ENCODE measurements around the gene B3GALT6. TPM values are rescaled to one million over a fixed set of nuclear protein-coding genes. Genes with fewer than 3 reads are reported as not detected.
"Not testable (repeated sequence)": the region's sequence is repeated elsewhere in the genome, so short reads cannot be mapped to it uniquely, and the experiment has no call there.

Gene B3GALT6
- total and polyA plus RNA-seq, 7 experiments from 2014 or later = 7.2 to 29.0 (median 12.7) TPM

DNA sequence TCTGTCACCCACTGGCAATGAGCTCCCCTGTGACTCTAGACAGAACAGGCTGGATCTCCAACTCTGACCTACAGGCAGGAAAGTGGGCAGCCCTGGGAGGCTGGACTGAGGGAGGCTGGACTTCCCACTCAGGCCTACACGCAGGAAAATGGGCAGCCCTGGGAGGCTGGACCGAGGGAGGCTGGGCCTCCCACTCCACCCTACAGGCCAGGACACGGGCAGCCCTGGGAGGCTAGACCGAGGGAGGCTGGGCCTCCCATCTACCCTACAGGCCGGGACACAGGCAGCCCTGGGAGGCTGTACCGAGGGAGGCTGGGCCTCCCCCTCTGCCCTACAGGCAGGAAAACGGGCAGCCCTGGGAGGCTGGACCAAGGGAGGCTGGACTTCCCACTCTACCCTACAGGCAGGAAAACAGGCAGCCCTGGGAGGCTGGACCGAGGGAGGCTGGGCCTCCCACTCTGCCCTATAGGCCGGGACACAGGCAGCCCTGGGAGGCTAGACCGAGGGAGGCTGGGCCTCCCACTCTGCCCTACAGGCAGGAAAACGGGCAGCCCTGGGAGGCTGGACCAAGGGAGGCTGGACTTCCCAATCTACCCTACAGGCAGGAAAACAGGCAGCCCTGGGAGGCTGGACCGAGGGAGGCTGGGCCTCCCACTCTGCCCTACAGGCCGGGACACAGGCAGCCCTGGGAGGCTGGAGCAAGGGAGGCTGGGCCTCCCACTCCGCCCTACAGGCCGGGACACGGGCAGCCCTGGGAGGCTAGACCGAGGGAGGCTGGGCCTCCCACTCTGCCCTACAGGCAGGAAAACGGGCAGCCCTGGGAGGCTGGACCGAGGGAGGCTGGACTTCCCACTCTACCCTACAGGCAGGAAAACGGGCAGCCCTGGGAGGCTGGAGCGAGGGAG, 16.2 kb downstream of the B3GALT6 start:
- H3K4me3 Mint-ChIP-seq; CTCF ChIA-PET; H3K4me3 ChIP-seq (ENCODE audit: low read length); H3K36me3 Mint-ChIP-seq; DNase-seq; H3K27ac ChIP-seq (ENCODE audit: low read depth, low read length); H3K27me3 ChIP-seq (ENCODE audit: control insufficient read depth in 2 of 2, insufficient read depth in 2 of 2, low read length in 2 of 2); H3K9me3 ChIP-seq (ENCODE audit: control insufficient read depth in 2 of 3, low read length in 3 of 3); intact Hi-C loops (cut with micrococcal nuclease); H3K36me3 ChIP-seq (ENCODE audit: control insufficient read depth in 2 of 3, insufficient read depth in 3 of 3, low read length in 3 of 3); H3K9me3 Mint-ChIP-seq; H3K27me3 Mint-ChIP-seq; ATAC-seq; H3K27ac Mint-ChIP-seq: not testable (repeated sequence)
- peaks cover 10 to 12% of the 10 kb centered on the region in 2 donors for H3K4me1 ChIP-seq (ENCODE audit: control insufficient read depth in 2 of 2, insufficient read depth in 2 of 2, low read length in 2 of 2)
- H3K4me1 Mint-ChIP-seq = peaks cover 3 to 29% (median 11%) of the 10 kb centered on the region in 7 donors
- POLR2A ChIA-PET = interaction anchor here (1.3 kb wide), 1 partner anchor 17 kb away, joined by 4 read pairs; no protein-coding TSS in a partner anchor

DNA sequence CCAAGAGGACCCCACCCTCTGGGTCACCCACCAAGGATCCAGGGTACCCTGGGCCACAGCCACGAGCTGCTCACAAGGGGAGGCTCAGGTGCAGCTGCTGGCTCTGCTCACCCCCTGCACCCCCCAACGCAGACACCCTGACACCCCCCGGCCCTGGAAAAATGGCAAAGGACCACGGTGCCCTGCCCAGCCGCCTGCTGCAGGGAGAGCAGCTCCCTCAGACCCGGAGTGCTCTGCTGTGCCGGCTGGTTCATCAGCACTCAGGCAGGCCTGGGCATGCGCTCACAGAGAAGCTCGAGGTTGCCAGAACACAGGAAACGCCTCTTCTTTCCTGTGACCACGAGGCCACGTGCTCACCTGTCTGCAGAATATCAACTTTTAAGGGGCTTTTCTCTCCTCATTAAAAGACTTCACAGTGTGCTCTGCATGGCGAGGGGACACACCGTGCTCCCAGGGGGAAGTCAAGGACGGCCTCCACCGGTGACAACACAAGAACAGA, 18.8 kb downstream of the B3GALT6 start:
- Histone ChIP-seq H3K27ac (ENCODE audit: low read depth, low read length) (peak overlapping the region; percentile 69), H3K4me3 (ENCODE audit: low read length) (peak overlapping the region; percentile 14), H3K36me3 (ENCODE audit: control insufficient read depth in 2 of 3, insufficient read depth in 3 of 3, low read length in 3 of 3) (peaks cover 0 to 28% (median 0%) of the 10 kb centered on the region in 3 experiments), H3K9me3 (ENCODE audit: control insufficient read depth in 2 of 3, low read length in 3 of 3) (no peaks in the 10 kb centered on the region), H3K27me3 (ENCODE audit: control insufficient read depth in 2 of 2, insufficient read depth in 2 of 2, low read length in 2 of 2) (no peaks in the 10 kb centered on the region), H3K4me1 (ENCODE audit: control insufficient read depth in 2 of 2, insufficient read depth in 2 of 2, low read length in 2 of 2) (peaks cover 10 to 12% of the 10 kb centered on the region in 2 donors)
- DNase-seq (peak in 8 of 9 donors; percentile 39 to 79 (median 67)), ATAC-seq (peak; percentile 95)
- peak overlapping the region; percentile 33 to 82 (median 74) for H3K4me3 Mint-ChIP-seq
- CTCF ChIA-PET = interaction anchor here (0.9 to 1.6 kb wide), 4 partner anchors 40 to 129 kb away, joined by 3 to 10 read pairs (median 4); no protein-coding TSS in a partner anchor
- intact Hi-C loops (cut with micrococcal nuclease) = loop anchor here (1.0 to 5.0 kb wide), 4 partner anchors 20 to 129 kb away; partner anchors contain the start of genes ACAP3 (in 1 of the 2), PUSL1 (in 1 of the 2) and UBE2J2 (in 1 of the 2)
- no peaks in the 10 kb centered on the region for H3K9me3 Mint-ChIP-seq
- peaks cover 0 to 3% (median 0%) of the 10 kb centered on the region in 5 donors for H3K27me3 Mint-ChIP-seq
- peak overlapping the region; percentile 40 to 96 (median 91) for H3K27ac Mint-ChIP-seq
- H3K36me3 Mint-ChIP-seq = peaks cover 0 to 15% (median 6%) of the 10 kb centered on the region in 5 donors
- H3K4me1 Mint-ChIP-seq = peaks cover 4 to 29% (median 11%) of the 10 kb centered on the region in 7 donors
- POLR2A ChIA-PET = interaction anchor here (0.9 to 1.4 kb wide), 6 partner anchors 10 to 363 kb away, joined by 3 to 7 read pairs (median 3); partner anchors contain the start of genes B3GALT6, SDF4 and UBE2J2

DNA sequence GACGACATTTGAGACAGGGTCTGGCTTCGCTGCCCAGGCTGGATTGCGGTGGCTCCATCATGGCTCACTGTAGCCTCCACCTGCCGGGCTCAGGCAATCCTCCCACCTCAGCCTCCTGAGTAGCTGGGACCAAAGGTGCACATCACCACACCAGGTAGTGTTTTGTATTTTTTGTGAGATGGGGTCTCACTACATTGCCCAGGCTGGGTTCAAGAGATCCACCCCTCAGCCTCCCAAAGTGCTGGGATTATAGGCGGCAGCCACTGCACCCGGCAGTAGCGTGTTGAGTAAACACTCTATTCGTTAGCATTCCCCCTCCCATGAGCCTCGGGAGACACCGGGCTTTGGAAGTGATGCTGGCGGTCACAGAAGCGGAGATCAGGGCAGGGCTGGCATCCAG, 21.3 kb downstream of the B3GALT6 start:
- H3K27me3 Mint-ChIP-seq = no peaks in the 10 kb centered on the region
- H3K36me3 Mint-ChIP-seq = peaks cover 4 to 20% (median 7%) of the 10 kb centered on the region in 5 donors
- DNase-seq (no peak), ATAC-seq (no peak)
- peak overlapping the region in 1 of 10 donors; percentile 6 for H3K4me3 Mint-ChIP-seq
- H3K9me3 Mint-ChIP-seq = no peaks in the 10 kb centered on the region
- Histone ChIP-seq H3K27me3 (ENCODE audit: control insufficient read depth in 2 of 2, insufficient read depth in 2 of 2, low read length in 2 of 2) (no peaks in the 10 kb centered on the region), H3K4me3 (ENCODE audit: low read length) (no peak overlapping the region), H3K36me3 (ENCODE audit: control insufficient read depth in 2 of 3, insufficient read depth in 3 of 3, low read length in 3 of 3) (peaks cover 0 to 38% (median 0%) of the 10 kb centered on the region in 3 experiments), H3K4me1 (ENCODE audit: control insufficient read depth in 2 of 2, insufficient read depth in 2 of 2, low read length in 2 of 2) (peaks cover 10 to 12% of the 10 kb centered on the region in 2 donors), H3K9me3 (ENCODE audit: control insufficient read depth in 2 of 3, low read length in 3 of 3) (no peaks in the 10 kb centered on the region), H3K27ac (ENCODE audit: low read depth, low read length) (no peak overlapping the region)
- CTCF ChIA-PET = no interaction called here
- POLR2A ChIA-PET = no interaction called here
- peak overlapping the region in 4 of 9 donors; percentile 16 to 82 (median 62) for H3K27ac Mint-ChIP-seq
- H3K4me1 Mint-ChIP-seq = peaks cover 8 to 29% (median 15%) of the 10 kb centered on the region in 7 donors
- intact Hi-C loops (cut with micrococcal nuclease) = loop anchor here in 1 of 2 donors (5.0 kb wide), 1 partner anchor 54 kb away; the partner anchor contains the start of genes ACAP3 and PUSL1

DNA sequence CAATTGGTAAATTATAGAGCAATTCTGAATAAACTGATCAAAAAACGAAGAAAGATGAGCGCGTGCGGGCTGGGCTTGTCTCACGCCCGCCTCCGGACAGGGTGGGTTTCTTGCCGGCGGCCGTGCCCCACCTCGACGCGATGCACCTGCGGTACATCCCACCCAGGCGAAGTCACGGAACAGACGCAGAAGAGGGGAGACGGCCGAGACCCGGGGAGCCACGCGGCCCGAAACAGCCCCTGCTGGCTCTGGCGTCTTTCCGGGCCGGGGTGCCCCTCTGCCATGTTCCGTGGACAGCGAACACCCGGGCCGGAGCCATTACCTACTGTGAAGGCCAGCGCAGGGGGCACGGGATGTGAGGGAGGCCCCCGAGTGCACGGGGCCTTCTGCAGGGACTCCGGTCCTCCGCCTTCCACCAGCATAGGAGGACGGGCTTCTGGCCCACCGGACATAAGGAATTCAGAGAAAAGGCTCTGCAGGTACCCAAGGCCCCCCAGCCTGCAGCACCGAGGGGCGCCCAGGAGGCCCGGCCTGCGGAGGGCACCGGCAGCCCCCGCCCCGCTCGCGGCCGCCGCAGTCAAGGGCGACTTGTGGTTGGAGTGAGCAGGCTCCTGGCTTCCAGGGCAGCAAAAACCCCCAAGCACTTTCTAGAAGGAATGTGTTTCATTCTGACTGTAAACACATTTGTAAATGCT, 22.1 kb downstream of the B3GALT6 start:
- Histone ChIP-seq H3K36me3 (ENCODE audit: control insufficient read depth in 2 of 3, insufficient read depth in 3 of 3, low read length in 3 of 3) (peaks cover 0 to 42% (median 0%) of the 10 kb centered on the region in 3 experiments), H3K9me3 (ENCODE audit: control insufficient read depth in 2 of 3, low read length in 3 of 3) (no peaks in the 10 kb centered on the region), H3K4me3 (ENCODE audit: low read length) (no peak overlapping the region), H3K27me3 (ENCODE audit: control insufficient read depth in 2 of 2, insufficient read depth in 2 of 2, low read length in 2 of 2) (no peaks in the 10 kb centered on the region), H3K27ac (ENCODE audit: low read depth, low read length) (no peak overlapping the region), H3K4me1 (ENCODE audit: control insufficient read depth in 2 of 2, insufficient read depth in 2 of 2, low read length in 2 of 2) (peaks cover 10 to 12% of the 10 kb centered on the region in 2 donors)
- no peak overlapping the region for H3K4me3 Mint-ChIP-seq
- H3K36me3 Mint-ChIP-seq = peaks cover 4 to 20% (median 7%) of the 10 kb centered on the region in 5 donors
- peak overlapping the region in 1 of 9 donors; percentile 44 for H3K27ac Mint-ChIP-seq
- ATAC-seq (no peak), DNase-seq (no peak)
- no peaks in the 10 kb centered on the region for H3K27me3 Mint-ChIP-seq
- CTCF ChIA-PET = no interaction called here
- POLR2A ChIA-PET = no interaction called here
- H3K4me1 Mint-ChIP-seq = peaks cover 10 to 29% (median 15%) of the 10 kb centered on the region in 7 donors
- H3K9me3 Mint-ChIP-seq = no peaks in the 10 kb centered on the region
- intact Hi-C loops (cut with micrococcal nuclease) = loop anchor here in 1 of 2 donors (5.0 kb wide), 1 partner anchor 53 kb away; the partner anchor contains the start of genes ACAP3 and PUSL1

DNA sequence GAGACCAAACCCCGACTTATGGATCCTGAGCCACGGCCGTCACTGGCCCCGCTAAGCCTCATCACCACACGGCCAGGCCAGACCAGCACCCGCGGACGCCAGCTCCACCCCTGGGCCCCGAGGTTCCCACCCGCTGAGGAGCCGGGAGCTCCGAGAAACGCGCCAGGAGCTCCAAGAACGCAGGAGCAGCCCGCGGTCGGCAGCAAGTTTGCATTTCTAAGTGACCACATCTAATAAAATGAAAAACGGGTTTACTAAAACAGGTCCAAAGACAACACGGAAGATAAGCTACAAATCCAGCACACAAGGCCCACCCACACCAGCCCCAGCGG, 22.6 kb downstream of the B3GALT6 start:
- Histone ChIP-seq H3K9me3 (ENCODE audit: control insufficient read depth in 2 of 3, low read length in 3 of 3) (no peaks in the 10 kb centered on the region), H3K36me3 (ENCODE audit: control insufficient read depth in 2 of 3, insufficient read depth in 3 of 3, low read length in 3 of 3) (peaks cover 0 to 47% (median 0%) of the 10 kb centered on the region in 3 experiments), H3K4me1 (ENCODE audit: control insufficient read depth in 2 of 2, insufficient read depth in 2 of 2, low read length in 2 of 2) (peaks cover 10 to 12% of the 10 kb centered on the region in 2 donors), H3K27ac (ENCODE audit: low read depth, low read length) (no peak overlapping the region), H3K4me3 (ENCODE audit: low read length) (no peak overlapping the region), H3K27me3 (ENCODE audit: control insufficient read depth in 2 of 2, insufficient read depth in 2 of 2, low read length in 2 of 2) (no peaks in the 10 kb centered on the region)
- ATAC-seq (no peak), DNase-seq (no peak)
- intact Hi-C loops (cut with micrococcal nuclease) = loop anchor here in 1 of 2 donors (5.0 kb wide), 1 partner anchor 53 kb away; the partner anchor contains the start of genes ACAP3 and PUSL1
- Mint-ChIP-seq H3K9me3 (no peaks in the 10 kb centered on the region), H3K4me3 (no peak overlapping the region), H3K4me1 (peaks cover 10 to 27% (median 16%) of the 10 kb centered on the region in 7 donors), H3K27me3 (no peaks in the 10 kb centered on the region), H3K36me3 (peaks cover 4 to 20% (median 7%) of the 10 kb centered on the region in 5 donors), H3K27ac (no peak overlapping the region)
- POLR2A ChIA-PET = interaction anchor here (0.7 kb wide), 1 partner anchor 314 kb away, joined by 3 read pairs; no protein-coding TSS in a partner anchor
- CTCF ChIA-PET = interaction anchor here (0.8 kb wide), 1 partner anchor 133 kb away, joined by 3 read pairs; no protein-coding TSS in a partner anchor

DNA sequence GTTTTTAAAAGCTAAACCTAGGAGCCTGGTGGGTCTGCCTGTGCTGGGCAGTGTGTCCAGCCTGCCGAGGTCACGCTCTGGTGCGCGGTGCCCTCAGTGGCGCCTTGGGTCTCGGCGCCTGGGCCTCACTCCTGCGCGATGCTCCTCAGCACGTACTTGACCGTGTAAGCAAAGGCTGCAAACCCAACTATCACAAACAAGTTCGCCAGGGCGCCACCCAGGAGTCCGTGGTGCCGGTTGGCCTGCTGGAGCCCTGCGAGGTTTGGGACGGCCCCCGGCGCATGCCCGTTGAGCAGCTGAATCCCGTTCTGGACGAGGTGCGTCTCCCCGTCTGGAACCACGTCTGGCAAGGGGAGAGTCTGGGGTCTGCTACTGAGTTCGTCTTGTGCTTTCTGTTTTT, 23.0 kb downstream of the B3GALT6 start:
- ChIA-PET CTCF (interaction anchor here (0.8 kb wide), 1 partner anchor 133 kb away, joined by 3 read pairs; no protein-coding TSS in a partner anchor), POLR2A (interaction anchor here (0.7 kb wide), 1 partner anchor 315 kb away, joined by 3 read pairs; no protein-coding TSS in a partner anchor)
- peaks cover 13 to 27% (median 20%) of the 10 kb centered on the region in 7 donors for H3K4me1 Mint-ChIP-seq
- Histone ChIP-seq H3K36me3 (ENCODE audit: control insufficient read depth in 2 of 3, insufficient read depth in 3 of 3, low read length in 3 of 3) (peaks cover 0 to 52% (median 0%) of the 10 kb centered on the region in 3 experiments), H3K27me3 (ENCODE audit: control insufficient read depth in 2 of 2, insufficient read depth in 2 of 2, low read length in 2 of 2) (no peaks in the 10 kb centered on the region), H3K27ac (ENCODE audit: low read depth, low read length) (no peak overlapping the region), H3K9me3 (ENCODE audit: control insufficient read depth in 2 of 3, low read length in 3 of 3) (no peaks in the 10 kb centered on the region), H3K4me3 (ENCODE audit: low read length) (no peak overlapping the region), H3K4me1 (ENCODE audit: control insufficient read depth in 2 of 2, insufficient read depth in 2 of 2, low read length in 2 of 2) (peaks cover 10 to 12% of the 10 kb centered on the region in 2 donors)
- H3K4me3 Mint-ChIP-seq = no peak overlapping the region
- intact Hi-C loops (cut with micrococcal nuclease) = no loop called here
- DNase-seq (no peak), ATAC-seq (no peak)
- H3K27ac Mint-ChIP-seq = no peak overlapping the region
- H3K27me3 Mint-ChIP-seq = no peaks in the 10 kb centered on the region
- H3K9me3 Mint-ChIP-seq = no peaks in the 10 kb centered on the region
- H3K36me3 Mint-ChIP-seq = peaks cover 4 to 20% (median 7%) of the 10 kb centered on the region in 5 donors
